Measurements from ENCODE around the gene ELF5. TPM values are rescaled to one million over a fixed set of nuclear protein-coding genes. Genes with fewer than 3 reads are reported as not detected.

ELF5 gene
- total and polyA plus RNA-seq, 5 donors from 2014 or later = not detected

DNA sequence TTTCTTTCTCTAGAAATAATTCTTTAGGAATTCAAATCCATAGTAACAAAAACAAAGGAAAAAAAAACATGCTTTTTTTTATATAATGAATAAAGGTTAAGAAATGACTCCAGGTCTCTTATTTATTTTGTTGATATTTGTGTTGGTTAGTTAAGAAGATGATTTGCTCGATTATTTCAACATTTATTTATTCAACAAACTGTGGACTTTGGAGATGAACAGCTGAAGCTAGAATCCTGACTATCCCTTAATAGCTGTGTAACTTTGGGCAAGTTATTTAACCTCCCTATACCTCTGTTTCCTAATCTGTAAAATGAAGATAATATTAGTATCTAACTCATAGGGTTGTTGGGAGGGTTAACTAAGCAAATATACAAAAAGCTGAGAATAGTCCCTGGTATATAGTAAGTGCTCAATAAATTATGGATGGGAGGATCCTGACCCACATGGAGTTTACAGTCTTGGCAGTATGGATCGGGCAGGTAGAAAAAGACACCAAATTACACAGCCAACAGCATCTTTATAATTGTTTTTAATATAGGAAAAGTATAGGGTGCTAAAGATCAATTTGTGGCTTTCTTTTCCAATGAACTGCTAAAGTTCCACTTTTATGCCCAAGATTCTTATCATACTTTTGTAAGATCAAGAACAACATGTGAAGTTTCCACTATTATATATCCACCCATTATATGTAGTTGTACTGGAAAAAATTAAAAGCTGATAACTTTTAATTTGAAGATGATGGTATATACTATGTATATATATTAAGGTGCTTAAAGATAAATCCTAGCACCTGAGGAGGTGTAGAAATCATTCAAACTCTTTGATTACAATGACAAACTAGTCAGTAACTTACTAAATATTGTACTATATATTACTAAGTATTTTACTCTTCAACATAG, 76.1 kb downstream of the ELF5 start:
- Mint-ChIP-seq H3K36me3 (no peaks in the 10 kb centered on the region), H3K4me3 (peak overlapping the region; percentile 93 to 99 (median 97)), H3K27ac (no peak overlapping the region), H3K9me3 (peaks cover 0 to 2% (median 0%) of the 10 kb centered on the region in 7 donors), H3K4me1 (peaks cover 16 to 33% (median 27%) of the 10 kb centered on the region in 4 donors), H3K27me3 (peaks cover 2% of the 10 kb centered on the region)
- DNase-seq (no peak), ATAC-seq (ENCODE audit: low read depth in 2 of 2) (no peak)
- no peaks in the 10 kb centered on the region for H3K36me3 ChIP-seq (ENCODE audit: control insufficient read depth, insufficient read depth, low read length)
- peak overlapping the region; percentile 83 for H3K27ac ChIP-seq (ENCODE audit: insufficient read depth, low read length, poor library complexity, severe bottlenecking)
- H3K9me3 ChIP-seq (ENCODE audit: control insufficient read depth in 2 of 2, low read length in 2 of 2) = no peaks in the 10 kb centered on the region
- no peaks in the 10 kb centered on the region for H3K27me3 ChIP-seq (ENCODE audit: control insufficient read depth, insufficient read depth, low read length)
- peak overlapping the region; percentile 79 for H3K4me3 ChIP-seq (ENCODE audit: low read depth, low read length)
- H3K4me1 ChIP-seq (ENCODE audit: control insufficient read depth, insufficient read depth, low read length, poor library complexity, severe bottlenecking) = peaks cover 18% of the 10 kb centered on the region

DNA sequence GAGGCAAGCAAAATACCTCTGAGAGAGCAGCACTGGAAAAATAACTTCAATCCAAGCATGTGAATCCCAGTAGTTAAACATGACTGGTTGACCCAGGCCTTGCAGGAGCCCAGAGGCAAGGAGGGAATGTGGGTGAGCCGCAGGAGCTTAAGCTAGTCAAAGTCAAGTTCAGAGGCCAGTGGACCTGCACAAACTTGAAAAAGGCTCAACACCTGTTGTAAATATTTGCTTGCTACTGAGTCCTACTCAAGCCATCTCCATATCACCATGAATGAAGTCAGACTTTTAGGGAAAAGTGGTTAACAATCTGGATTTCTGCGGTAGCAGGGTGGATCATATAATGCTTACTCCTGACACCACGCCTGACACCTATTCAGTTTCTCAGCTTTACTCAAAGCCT, 79.7 kb downstream of the ELF5 start:
- H3K4me1 Mint-ChIP-seq = peaks cover 3 to 15% (median 6%) of the 10 kb centered on the region in 4 donors

DNA sequence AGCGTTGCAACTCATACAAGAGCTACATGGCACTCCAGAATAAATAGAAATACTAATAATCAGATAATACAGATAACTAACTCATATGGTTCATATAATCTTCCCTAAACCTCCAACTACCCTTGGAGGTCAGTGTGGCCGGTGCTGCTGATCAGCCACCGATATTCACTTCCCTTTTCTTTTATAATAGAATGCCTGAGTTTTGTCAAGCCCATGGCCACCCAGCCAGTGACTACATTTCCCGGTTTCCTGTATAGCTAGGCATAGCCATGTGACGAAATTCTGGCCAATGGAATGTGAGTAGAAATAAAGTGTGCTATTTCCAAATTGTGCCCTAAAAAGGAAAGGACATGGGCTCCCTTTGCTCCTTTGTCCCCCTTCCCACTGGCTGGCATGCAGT, 80.8 kb downstream of the ELF5 start:
- H3K27ac Mint-ChIP-seq = no peak overlapping the region
- Histone ChIP-seq H3K27ac (ENCODE audit: insufficient read depth, low read length, poor library complexity, severe bottlenecking) (no peak overlapping the region), H3K36me3 (ENCODE audit: control insufficient read depth, insufficient read depth, low read length) (no peaks in the 10 kb centered on the region), H3K27me3 (ENCODE audit: control insufficient read depth, insufficient read depth, low read length) (peaks cover 8% of the 10 kb centered on the region), H3K9me3 (ENCODE audit: control insufficient read depth in 2 of 2, low read length in 2 of 2) (no peaks in the 10 kb centered on the region), H3K4me1 (ENCODE audit: control insufficient read depth, insufficient read depth, low read length, poor library complexity, severe bottlenecking) (peaks cover under 1% of the 10 kb centered on the region), H3K4me3 (ENCODE audit: low read depth, low read length) (no peak overlapping the region)
- ATAC-seq (ENCODE audit: low read depth in 2 of 2) = no peak
- peaks cover 30% of the 10 kb centered on the region for H3K27me3 Mint-ChIP-seq
- no peak overlapping the region for H3K4me3 Mint-ChIP-seq
- DNase-seq = no peak
- H3K4me1 Mint-ChIP-seq = peaks cover 0 to 5% (median 1%) of the 10 kb centered on the region in 4 donors
- H3K36me3 Mint-ChIP-seq = no peaks in the 10 kb centered on the region
- no peaks in the 10 kb centered on the region for H3K9me3 Mint-ChIP-seq

More for the DNA sequence above, 79.7 kb downstream of the ELF5 start:
- Histone ChIP-seq H3K27ac (ENCODE audit: insufficient read depth, low read length, poor library complexity, severe bottlenecking) (no peak overlapping the region), H3K36me3 (ENCODE audit: control insufficient read depth, insufficient read depth, low read length) (no peaks in the 10 kb centered on the region), H3K9me3 (ENCODE audit: control insufficient read depth in 2 of 2, low read length in 2 of 2) (no peaks in the 10 kb centered on the region), H3K4me1 (ENCODE audit: control insufficient read depth, insufficient read depth, low read length, poor library complexity, severe bottlenecking) (peaks cover 7% of the 10 kb centered on the region), H3K27me3 (ENCODE audit: control insufficient read depth, insufficient read depth, low read length) (peaks cover 8% of the 10 kb centered on the region), H3K4me3 (ENCODE audit: low read depth, low read length) (no peak overlapping the region)
- DNase-seq (no peak), ATAC-seq (ENCODE audit: low read depth in 2 of 2) (no peak)
- H3K36me3 Mint-ChIP-seq = no peaks in the 10 kb centered on the region
- H3K9me3 Mint-ChIP-seq = peaks cover 0 to 2% (median 0%) of the 10 kb centered on the region in 7 donors
- H3K27me3 Mint-ChIP-seq = peaks cover 25% of the 10 kb centered on the region
- peak overlapping the region in 1 of 4 donors; percentile 40 for H3K4me3 Mint-ChIP-seq
- no peak overlapping the region for H3K27ac Mint-ChIP-seq

DNA sequence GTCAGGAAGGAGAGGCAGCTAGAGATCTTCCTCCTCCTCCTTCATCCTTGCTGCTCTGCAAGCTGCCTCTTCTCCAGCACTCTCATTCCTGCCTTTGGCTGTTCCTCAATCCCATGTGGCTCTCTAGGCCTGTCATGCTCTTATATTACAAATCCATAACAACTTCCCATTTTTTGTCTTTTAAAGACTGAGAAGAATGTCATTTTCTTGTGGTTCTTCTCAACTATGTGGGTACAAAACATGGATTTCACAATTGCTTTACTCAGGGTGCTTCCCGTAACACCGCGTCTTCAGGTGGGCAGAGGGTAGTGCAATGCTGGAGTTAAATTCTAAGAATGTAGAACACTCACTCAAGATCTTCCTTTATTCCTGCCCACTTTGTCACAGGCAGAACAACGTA, 81.6 kb downstream of the ELF5 start:
- no peaks in the 10 kb centered on the region for H3K9me3 ChIP-seq (ENCODE audit: control insufficient read depth in 2 of 2, low read length in 2 of 2)
- Mint-ChIP-seq H3K36me3 (no peaks in the 10 kb centered on the region), H3K27me3 (peaks cover 38% of the 10 kb centered on the region), H3K27ac (no peak overlapping the region), H3K4me3 (no peak overlapping the region), H3K9me3 (no peaks in the 10 kb centered on the region), H3K4me1 (peaks cover 0 to 5% (median 1%) of the 10 kb centered on the region in 4 donors)
- H3K36me3 ChIP-seq (ENCODE audit: control insufficient read depth, insufficient read depth, low read length) = no peaks in the 10 kb centered on the region
- peaks cover 8% of the 10 kb centered on the region for H3K27me3 ChIP-seq (ENCODE audit: control insufficient read depth, insufficient read depth, low read length)
- no peak for ATAC-seq (ENCODE audit: low read depth in 2 of 2)
- H3K4me3 ChIP-seq (ENCODE audit: low read depth, low read length) = no peak overlapping the region
- no peak overlapping the region for H3K27ac ChIP-seq (ENCODE audit: insufficient read depth, low read length, poor library complexity, severe bottlenecking)
- no peaks in the 10 kb centered on the region for H3K4me1 ChIP-seq (ENCODE audit: control insufficient read depth, insufficient read depth, low read length, poor library complexity, severe bottlenecking)
- no peak for DNase-seq

Other genes with a start within 250 kb of the ELF5 start
- gene ABTB2, start 155.8 kb downstream of the ELF5 start, total RNA-seq = 0.89 TPM
- gene ABTB2, start 155.8 kb downstream of the ELF5 start, polyA plus RNA-seq = under 1 TPM in 2 of 4 donors, not detected in 2; 0.12 to 0.13 TPM
- 26.8 TPM for gene CAT, start 74.9 kb downstream of the ELF5 start, total RNA-seq
- 100 to 1,000 TPM in 2 of 4 donors, 10 to 100 TPM in 2; 90.3 to 119 (median 96.5) TPM for gene CAT, start 74.9 kb downstream of the ELF5 start, polyA plus RNA-seq
- not detected for gene EHF, start 107.3 kb upstream of the ELF5 start, total RNA-seq
- not detected for gene EHF, start 107.3 kb upstream of the ELF5 start, polyA plus RNA-seq